Kidney (tissue), 14 donors: ENCODE data around the gene CEP85L. TPM values are rescaled to one million over a fixed set of nuclear protein-coding genes. Genes with fewer than 3 reads are reported as not detected.

Experiments
- DNase-seq, 5 donors: peaks; one replicate each; pipeline ENCODE4 v3.0.0-alpha.2; 2013 to 2020
- FAIRE-seq: peaks from 2 replicates; lab custom pipeline; 2012; peaks lifted over from hg19 to GRCh38; lab: Jason Lieb, UNC
- H3K27ac ChIP-seq, 2 donors: one replicate each; pipeline ENCODE4 v1.7.0; 2013; ENCODE audit warnings: low read depth in 2 of 2, low read length in 2 of 2, inconsistent platforms in 1 of 2
- H3K27me3 ChIP-seq: one replicate; pipeline ENCODE4 v1.7.1; 2013; ENCODE audit warnings: low read length, inconsistent platforms; ENCODE audit not compliant: control insufficient read depth, insufficient read depth
- H3K36me3 ChIP-seq, 3 donors: one replicate each; pipeline versions ENCODE4 v1.7.0 to v1.7.1; 2013; ENCODE audit warnings: low read length in 3 of 3, control low read depth in 1 of 3, inconsistent platforms in 1 of 3; ENCODE audit not compliant: insufficient read depth in 3 of 3, control insufficient read depth in 2 of 3
- H3K4me1 ChIP-seq, 3 donors: one replicate each; pipeline versions ENCODE4 v1.7.0 to v1.7.1; 2013; ENCODE audit warnings: low read length in 3 of 3, inconsistent platforms in 1 of 3, low read depth in 1 of 3; ENCODE audit not compliant: control insufficient read depth in 2 of 3, insufficient read depth in 2 of 3
- H3K4me3 ChIP-seq, 3 donors: one replicate each; pipeline versions ENCODE4 v1.7.0 to v1.8.1; 2013; ENCODE audit warnings: low read length in 3 of 3, control low read depth in 1 of 3, inconsistent platforms in 1 of 3
- H3K9ac ChIP-seq, 3 donors: one replicate each; pipeline versions ENCODE4 v1.7.0 to v1.7.1; 2013; ENCODE audit warnings: low read length in 3 of 3, control low read depth in 1 of 3, inconsistent platforms in 1 of 3
- H3K9me3 ChIP-seq, 3 donors: one replicate each; pipeline versions ENCODE4 v1.7.0 to v1.7.1; 2013; ENCODE audit warnings: low read length in 3 of 3, control low read depth in 1 of 3, inconsistent platforms in 1 of 3; ENCODE audit not compliant: control insufficient read depth in 2 of 3, insufficient read depth in 1 of 3
- CTCF ChIP-seq: IDR thresholded peaks from 3 replicates; pipeline ENCODE4 v1.5.1; 2012; ENCODE audit warnings: mild to moderate bottlenecking, moderate library complexity, borderline replicate concordance; ENCODE audit not compliant: insufficient read depth; ENCODE audit errors: extremely low read depth
- intact Hi-C: fragments of 100-400 bp; cut with DNase I; formaldehyde crosslinking; loops from one replicate; pipeline ENCODE4 v1.11.1; 2022
- polyA plus RNA-seq: library from polyadenylated mRNA; stranded (reverse); fragments of 350-450 nt; fragmentation: Illumina TruSeq; extraction: RNeasy Lipid Tissue Mini Kit (QIAGEN cat#74804); gene quantifications from one replicate; pipeline ENCODE4 v1.2.3, GENCODE V29; 2014; ENCODE audit warnings: low read depth, low replicate concordance; ENCODE audit not compliant: insufficient read depth
- total RNA-seq: library from RNA; stranded (reverse); fragmentation: NEBNext Ultra II Directional; extraction: Animal tissue kit (Norgen Biotek cat#: 25700); gene quantifications from one replicate; pipeline ENCODE4 v1.2.1, GENCODE V29; 2021
- donor health status: control.
- donor health status: control.
- donor health status: control.
- donor health status: control.
- donor health status: control.
- donor health status: DM: yes; HTN: yes; CAD: no.
- donor health status: Normal renal cell carcinoma (clear cell type).

The CEP85L gene
- total and polyA plus RNA-seq, 2 donors from 2014 or later = 0.84 to 12.9 TPM

DNA sequence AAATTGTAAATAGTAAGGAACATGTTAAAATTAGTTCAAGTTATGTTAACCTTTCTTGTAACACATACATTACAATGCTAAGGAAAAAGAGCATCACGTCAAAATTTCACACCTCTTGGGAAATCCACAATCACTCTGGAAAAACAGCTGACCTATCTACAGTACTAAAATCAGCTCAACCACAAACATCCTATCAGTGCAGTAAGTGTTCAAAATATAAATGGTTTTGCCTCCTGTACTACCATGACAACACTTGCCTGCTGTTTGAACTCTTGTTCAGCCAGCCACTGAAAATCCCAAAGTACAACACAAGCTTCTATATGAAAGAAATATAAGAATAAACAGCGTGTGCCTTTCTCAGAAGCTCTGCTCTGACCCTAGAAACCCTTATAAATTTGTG lies 186.8 kb downstream of the CEP85L start:
- Histone ChIP-seq H3K9me3 (no peaks in the 10 kb centered on the region), H3K27ac (no peak overlapping the region), H3K27me3 (no peaks in the 10 kb centered on the region), H3K9ac (no peak overlapping the region), H3K4me1 (no peaks in the 10 kb centered on the region), H3K4me3 (no peak overlapping the region), H3K36me3 (peaks cover 0 to 8% (median 2%) of the 10 kb centered on the region in 3 donors)
- intact Hi-C loops = no loop called here
- FAIRE-seq = no peak
- DNase-seq = no peak
- TF ChIP-seq CTCF = no peak

GRCh38 chr6:118460958-118461470 lies 190.4 kb downstream of the CEP85L start:
- Histone ChIP-seq H3K27me3 (no peaks in the 10 kb centered on the region), H3K4me1 (no peaks in the 10 kb centered on the region), H3K27ac (no peak overlapping the region), H3K4me3 (no peak overlapping the region), H3K9me3 (no peaks in the 10 kb centered on the region), H3K36me3 (peaks cover 0 to 5% (median 0%) of the 10 kb centered on the region in 3 donors), H3K9ac (no peak overlapping the region)
- no peak for DNase-seq
- TF ChIP-seq CTCF = no peak
- intact Hi-C loops = no loop called here
- FAIRE-seq = no peak

DNA sequence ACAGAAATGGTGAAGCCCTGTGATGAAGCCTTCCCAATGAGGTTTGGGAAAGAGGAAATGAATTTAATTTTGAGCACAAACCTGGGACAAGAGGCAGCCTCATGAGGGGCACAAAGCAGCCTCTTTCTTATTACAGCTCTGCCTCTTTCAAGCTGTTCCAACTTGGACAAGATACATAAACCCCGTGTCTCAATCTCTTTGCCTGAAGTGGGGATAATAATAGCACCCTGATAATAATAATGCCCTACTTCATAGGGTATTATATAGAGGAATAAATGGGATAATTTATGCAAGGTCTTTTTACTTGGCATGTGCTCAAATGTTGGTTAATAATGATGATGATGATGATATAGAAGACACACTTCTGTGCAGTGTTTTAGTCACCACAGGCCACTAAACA lies 194.4 kb downstream of the CEP85L start:
- no peak for TF ChIP-seq CTCF
- Histone ChIP-seq H3K27ac (no peak overlapping the region), H3K4me1 (no peaks in the 10 kb centered on the region), H3K27me3 (no peaks in the 10 kb centered on the region), H3K36me3 (no peaks in the 10 kb centered on the region), H3K9ac (no peak overlapping the region), H3K9me3 (peaks cover 0 to 21% (median 12%) of the 10 kb centered on the region in 3 donors), H3K4me3 (no peak overlapping the region)
- DNase-seq (no peak), FAIRE-seq (no peak)
- intact Hi-C loops = no loop called here

DNA sequence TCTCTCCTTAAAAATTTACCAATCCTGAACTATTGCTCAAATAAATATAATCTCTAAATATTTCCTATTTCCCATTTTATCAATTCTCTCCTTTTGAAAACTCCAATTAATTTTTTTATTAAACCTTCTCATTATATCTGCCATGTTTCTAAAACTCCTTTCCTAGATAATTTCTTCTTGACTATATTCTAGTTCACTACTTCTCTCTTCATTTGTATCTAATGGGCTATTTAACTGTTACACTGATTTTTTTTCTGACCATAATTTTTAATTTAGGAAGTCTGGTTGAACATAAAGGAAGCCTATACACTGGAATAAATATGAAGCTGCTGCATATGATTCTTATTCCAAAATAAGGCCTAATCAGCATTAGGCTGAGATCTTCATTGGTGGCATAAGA lies 199.6 kb downstream of the CEP85L start:
- peaks cover 0 to 33% (median 13%) of the 10 kb centered on the region in 3 donors for H3K9me3 ChIP-seq
- H3K36me3 ChIP-seq = no peaks in the 10 kb centered on the region
- H3K9ac ChIP-seq = no peak overlapping the region
- no peak for TF ChIP-seq CTCF
- no peak overlapping the region for H3K4me3 ChIP-seq
- DNase-seq (no peak), FAIRE-seq (no peak)
- no peak overlapping the region for H3K27ac ChIP-seq
- no peaks in the 10 kb centered on the region for H3K27me3 ChIP-seq
- H3K4me1 ChIP-seq = no peaks in the 10 kb centered on the region
- intact Hi-C loops = no loop called here
